T-helper 9 cell (primary cell): ENCODE results near the gene PITPNC1.
"Not testable (repeated sequence)": the region's sequence is repeated elsewhere in the genome, so short reads cannot be mapped to it uniquely, and the experiment has no call there.

Experiments used
- DNase-seq: peaks from one replicate; pipeline ENCODE4 v3.0.0-alpha.2; 2020

Gene PITPNC1

DNA sequence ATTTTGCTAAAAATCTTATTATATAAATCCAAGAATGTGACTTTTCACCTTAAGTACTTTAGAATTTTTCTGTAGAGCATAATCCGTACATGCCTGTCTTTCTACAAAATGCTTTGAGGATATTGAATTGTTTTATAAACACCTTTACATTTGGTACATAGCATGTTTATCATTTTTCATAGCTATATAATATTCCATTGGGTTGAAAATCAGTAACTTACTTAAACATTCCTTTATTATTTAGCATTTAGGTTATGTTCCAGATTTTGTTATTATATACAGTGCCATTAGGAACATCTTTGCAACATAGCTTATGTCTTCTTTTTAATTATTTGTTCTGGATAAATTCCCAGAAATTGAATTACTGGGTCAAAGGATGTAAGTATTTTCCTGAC, 323.6 kb downstream of the PITPNC1 start:
- DNase-seq, result no peak

DNA sequence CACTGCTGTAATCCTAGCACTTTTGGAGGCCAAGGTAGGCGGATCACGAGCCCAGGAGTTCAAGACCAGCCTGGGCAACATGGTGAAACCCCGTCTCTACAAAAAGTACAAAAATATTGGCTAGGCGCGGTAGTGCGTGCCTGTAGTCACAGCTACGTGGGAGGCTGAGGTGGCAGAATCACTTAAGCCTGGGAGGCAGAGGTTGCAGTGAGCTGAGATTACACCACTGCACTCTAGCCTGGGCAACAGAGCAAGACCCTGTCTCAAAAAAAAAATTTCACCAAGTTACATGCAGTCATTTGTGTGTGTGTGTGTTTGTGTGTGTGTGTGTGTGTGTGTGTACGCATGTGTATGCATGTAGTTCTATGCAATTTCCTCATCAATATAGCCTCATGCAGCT, 325.8 kb downstream of the PITPNC1 start:
- not testable (repeated sequence) for DNase-seq

DNA sequence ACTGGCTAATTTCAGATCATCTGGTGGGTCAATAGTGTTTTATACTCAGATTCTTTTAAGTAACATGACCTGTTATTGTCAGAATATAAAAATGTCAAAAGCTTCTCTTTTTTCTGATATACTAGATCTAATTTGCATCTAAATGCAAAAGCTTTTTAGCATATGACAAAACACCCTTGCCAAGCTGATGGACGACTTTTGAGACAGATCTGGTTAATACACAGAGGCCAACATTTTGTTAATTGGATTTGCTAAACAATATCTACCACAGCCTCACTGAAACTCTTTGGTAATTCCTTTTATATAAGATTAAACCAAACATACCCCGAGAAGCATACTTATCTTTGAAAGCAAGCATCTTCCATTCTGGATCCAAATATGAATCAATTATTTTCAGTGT, 330.4 kb downstream of the PITPNC1 start:
- no peak for DNase-seq

DNA sequence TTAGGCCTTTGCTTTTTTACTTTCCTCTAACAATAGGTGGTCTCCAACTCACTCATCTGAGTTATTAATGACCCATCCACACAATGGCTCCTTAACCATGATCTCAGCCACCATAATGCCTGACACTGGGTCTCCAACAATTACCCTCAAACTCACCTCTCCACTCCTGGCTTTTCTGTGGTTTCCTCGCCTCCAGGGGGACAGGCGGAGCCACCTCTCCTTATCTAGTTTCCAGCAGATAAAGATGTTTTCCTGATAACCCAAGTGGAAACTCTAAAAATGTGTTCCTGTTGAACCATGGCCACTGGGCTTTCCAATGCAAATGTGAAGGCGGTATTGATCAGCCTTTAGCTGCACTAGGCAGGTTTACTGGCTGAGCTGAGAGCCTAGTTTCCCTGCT, 331.3 kb downstream of the PITPNC1 start:
- no peak for DNase-seq

DNA sequence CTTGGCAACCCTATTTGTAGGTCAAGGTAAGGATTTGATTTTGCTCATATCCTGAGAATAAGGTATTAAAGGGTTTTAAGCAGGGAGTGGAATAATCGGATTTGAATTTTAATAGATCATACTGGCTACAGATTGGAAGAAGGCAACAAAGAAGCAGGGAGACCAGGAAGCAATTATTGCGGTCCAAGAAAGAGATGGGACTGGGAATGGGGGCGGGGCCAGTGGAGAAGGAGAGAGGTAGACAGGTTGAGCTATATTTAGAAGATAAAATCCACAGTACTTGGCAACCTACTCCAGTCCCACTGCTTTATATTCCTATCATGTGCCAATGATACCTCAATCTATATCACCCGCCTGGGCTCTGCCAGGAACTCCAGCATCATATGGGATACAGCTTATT, 334.8 kb downstream of the PITPNC1 start:
- no peak for DNase-seq

DNA sequence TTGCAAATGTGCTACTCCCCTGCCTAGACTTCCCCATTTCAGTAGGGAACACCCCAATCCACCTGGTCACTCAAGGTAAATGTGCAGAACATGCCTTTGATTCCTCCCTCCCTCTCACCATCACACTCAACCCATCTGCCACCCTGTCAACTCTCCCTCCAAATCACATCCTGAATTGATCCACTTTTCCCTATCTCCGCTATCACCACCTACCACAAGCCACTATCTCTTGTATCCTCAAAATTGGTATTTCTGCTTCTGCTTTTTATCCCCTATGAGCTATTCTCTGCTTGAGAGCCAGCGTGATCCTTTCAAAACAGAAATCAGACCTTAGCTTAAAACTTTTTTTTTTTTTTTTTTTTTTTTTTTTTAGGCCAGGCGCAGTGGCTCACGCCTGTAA, 335.3 kb downstream of the PITPNC1 start:
- DNase-seq, result no peak

DNA sequence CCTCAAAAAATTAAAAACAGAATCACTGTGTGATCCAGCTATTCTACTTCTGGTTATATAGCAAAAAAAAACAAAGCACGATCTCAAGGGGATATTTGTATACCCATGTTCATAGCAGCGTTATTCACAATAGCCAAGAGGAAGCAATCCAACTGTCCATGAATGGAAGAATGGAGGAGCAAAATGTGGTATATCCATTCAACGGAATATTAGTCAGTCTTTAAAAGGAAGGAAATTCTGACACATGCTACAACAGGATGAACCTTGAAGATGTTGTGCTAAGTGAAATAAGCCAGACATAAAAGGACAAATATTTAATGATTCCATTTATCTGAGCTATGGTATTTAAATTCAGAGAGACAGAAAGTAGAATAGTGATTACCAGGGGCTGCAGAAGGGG, 336.1 kb downstream of the PITPNC1 start:
- no peak for DNase-seq

DNA sequence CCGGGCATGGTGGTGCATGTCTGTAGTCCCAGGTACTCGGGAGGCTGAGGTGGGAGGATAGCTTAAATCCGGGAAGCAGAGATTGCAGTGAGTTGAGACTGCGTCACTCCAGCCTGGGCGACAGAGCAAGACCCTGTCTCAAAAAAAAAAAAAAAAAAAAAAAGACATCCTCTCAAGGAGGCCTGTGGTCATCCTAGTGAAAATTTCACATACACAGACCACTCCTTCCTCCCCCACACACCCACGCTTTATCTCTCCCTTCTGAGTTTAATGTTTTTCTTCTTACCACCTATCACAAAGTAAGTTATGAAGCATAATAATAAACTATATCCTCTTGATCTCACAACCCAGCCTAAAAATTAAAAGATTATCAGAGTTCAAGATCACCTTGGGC, 339.3 kb downstream of the PITPNC1 start:
- no peak for DNase-seq

DNA sequence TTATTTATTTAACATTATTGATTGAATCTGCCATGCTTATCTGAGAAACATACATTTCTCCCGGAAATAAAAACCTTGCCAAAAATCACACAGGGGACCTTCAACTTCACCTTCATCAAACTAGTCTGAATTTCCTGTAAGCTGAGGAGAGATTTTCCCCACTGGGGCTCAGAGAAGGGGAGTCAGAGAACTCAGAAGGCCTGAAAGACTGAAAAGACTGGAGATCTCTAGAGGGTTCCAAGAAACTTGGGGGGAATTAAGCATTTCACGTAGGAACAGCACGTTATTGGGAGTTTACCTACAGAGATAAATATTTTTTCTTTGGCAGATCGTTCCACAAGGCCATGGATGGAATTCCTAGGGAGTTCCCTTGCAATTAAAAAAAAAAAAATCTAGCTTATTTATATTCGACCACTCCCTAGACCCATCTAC, 340.1 kb downstream of the PITPNC1 start:
- DNase-seq, result no peak

DNA sequence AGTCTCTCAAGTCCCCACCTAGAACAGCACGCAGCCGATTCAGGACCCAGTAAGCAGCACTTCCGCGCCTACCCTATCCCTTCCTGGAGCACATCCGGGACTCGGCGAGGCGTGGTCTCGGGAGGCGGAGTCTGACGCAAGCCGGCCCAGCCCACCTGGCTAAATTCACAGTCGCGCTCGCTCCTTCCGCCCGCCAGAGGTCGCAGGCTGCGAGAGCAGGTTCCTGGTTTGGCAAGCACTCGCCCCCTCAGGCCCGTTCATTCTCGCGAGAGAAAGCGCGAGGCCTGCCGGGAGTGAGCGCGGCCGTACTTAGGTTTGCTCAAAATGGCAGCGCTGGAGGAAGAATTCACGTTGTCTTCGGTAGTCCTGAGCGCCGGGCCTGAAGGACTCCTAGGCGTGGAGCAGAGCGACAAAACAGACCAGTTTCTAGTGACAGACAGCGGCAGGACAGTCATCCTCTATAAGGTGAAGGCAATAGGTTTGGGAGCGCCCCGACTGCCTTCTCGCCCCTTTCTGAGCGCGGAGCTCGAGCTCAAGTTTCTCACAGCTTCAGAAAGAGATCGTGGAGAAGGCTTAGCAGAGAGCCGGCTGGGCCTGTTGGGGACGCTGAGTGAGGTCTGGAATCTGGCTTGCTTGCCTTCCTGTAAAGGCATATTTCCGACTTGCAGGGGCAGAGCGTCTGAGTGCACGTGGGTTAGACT, 340.7 kb downstream of the PITPNC1 start, which contains the start of gene NOL11:
Gene NOL11 (plus strand): TSS at position 313 of the 701 bp plus-strand sequence. CDS start 12 bp downstream, at position 325.
- peak; percentile 99 for DNase-seq

DNA sequence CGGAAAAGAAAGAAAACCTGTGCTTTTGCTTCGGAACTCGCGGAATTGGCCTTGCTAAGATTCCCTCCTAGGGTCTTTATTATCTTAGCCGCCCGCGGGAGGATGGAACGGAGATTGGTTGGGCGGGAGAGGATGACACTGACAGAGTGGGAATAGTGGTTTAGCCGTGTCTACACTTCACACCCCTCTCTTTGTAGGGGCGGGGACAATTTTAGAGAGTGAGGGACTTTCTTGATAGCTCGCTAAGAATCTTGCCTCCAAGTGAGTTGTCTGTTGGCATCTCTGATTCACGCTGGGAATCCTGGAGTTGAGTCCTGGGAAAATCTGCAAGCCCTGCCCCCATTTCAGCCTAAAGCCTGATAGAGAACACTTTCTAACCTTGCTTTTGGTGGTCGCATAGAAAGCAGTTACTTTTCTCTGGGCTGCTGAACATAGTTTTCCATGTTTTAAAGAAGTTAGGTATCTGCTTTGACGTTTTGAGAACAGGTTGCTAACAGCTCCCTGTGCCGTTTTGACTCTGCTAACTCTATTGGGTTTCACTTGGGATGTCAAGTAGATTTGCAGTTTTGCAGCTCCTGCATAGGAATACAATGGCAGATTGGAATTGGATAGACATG, 341.4 kb downstream of the PITPNC1 start:
- DNase-seq, result peak; percentile 13

DNA sequence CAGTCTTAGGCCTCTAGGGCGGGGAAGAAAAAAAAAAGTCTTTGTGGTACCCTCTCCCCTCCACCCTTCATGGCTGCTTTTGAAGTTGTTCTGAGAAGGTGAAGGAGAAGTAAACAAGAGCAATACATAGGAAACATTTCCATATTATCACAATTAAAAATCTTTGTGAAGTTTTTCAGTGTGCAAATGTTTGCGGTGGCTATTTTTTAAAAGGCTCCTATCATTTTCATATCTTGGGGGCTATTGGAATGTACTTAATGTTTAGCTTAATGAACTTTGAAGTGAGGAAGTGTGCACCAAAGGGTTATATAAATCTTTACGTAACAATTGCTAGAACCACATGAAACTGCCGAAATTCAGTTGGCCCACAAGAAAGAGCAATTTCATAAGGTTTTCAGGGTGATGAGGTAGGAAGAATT, 348.3 kb downstream of the PITPNC1 start:
- no peak for DNase-seq

DNA sequence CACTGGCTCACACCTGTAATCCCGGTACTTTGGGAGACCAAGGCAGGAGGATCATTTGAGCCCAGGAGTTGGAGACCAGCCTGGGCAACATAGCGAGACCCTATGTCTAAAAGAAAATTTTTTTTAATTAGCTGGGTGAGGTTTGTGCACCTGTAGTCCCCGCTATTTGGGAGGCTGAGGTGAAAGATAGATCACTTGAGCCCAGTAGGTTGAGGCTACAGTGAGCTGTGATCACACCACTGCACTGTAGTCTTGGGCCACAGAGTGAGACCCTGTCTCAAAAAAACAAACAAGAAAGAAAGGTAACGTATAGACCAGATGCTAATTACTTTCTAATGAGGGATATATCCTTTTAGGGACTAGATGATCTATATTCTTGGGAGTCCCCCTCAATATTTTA, 348.7 kb downstream of the PITPNC1 start:
- DNase-seq, result no peak

DNA sequence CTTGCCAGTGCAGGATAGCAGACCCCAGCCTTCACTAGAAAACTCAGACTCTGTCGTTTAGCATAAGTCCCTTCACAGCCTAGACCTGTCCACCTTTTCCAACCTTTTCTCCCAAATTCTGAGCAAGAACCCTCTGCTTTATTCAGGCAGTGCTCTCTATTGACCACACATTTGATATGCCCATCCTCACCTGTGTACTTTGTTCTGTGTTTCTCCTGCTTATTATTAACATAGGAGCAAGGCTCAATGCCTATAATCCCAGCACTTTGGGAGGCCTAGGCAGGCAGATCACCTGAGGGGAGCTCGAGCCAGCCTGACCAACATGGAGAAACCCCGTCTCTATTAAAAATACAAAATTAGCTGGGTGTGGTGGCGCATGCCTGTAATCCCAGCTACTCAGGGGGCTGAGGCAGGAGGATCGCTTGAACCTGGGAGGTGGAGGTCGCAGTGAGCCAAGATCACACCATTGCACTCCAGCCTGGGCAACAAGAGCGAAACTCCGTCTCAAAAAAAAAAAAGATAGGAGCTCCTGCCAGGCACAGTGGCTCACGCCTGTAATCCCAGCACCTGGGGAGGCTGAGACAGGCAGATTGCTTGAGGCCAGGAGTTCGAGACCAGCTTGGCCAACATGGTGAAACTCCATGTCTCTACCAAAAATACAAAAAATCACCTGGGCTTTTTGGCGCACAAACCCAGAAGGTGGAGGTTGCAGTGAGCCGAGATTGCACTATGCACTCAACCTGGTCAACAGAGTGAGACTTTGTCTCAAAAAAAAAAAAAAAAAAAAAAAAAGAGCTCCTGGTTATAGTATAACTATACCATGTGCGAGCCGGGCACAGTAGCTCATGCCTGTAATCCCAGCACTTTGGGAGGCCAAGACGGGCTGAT, 350.3 kb downstream of the PITPNC1 start:
- DNase-seq, result not testable (repeated sequence)

DNA sequence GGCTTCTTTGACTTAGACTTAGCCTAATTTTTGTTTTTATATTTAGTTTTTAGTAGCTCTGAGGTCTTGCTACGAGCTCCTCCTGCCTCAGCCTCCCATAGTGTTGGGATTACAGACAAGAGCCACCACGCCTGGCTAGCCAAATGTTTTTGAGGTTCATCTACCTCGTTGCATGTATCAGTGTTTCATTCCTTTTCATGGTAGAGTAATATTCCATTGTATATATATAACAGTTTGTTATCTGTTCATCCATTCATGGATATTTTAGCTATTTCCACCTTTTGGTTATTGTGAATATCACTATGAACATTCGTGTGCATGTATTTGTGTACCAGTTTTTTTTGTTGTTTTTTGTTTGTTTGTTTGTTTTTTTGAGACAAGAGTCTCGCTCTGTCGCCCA, 352.8 kb downstream of the PITPNC1 start:
- DNase-seq, result no peak

DNA sequence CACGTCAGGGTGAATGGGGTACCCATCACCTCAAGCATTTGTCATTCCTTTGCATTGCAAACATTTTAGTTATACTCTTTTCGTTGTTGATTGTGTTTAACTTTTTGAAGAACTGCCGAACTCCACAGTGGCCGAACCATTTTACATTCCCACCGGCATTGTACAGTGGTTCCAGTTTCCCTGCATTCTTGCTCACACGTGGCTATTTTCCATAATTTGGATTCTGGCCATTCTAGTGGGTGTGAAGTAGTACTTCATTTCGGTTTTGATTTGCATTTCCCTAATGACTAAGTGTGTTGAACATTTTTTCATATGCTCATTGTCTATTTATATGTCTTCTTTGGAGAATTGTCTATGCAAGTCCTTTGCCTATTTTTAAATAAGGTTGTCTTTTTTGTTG, 353.6 kb downstream of the PITPNC1 start:
- DNase-seq, result no peak

DNA sequence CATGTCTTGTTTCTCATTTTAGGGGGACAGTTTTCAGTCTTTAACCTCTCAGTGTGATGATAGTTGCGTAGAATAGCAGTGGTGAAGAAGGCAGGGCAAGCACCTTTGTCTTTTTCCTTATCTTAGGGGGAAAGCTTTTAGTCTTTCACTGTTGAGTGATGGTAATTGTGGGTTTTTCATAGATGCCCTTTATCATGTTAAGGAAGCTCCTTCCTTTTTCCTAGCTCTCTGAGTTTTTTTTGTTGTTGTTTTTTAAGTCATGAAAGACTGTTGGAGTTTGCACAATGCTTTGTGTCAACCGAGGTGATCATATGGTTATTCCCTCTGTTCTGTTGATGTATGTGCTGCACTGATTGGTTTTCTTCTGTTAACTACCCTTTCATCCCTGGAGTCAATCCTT, 356.4 kb downstream of the PITPNC1 start:
- DNase-seq, result no peak

DNA sequence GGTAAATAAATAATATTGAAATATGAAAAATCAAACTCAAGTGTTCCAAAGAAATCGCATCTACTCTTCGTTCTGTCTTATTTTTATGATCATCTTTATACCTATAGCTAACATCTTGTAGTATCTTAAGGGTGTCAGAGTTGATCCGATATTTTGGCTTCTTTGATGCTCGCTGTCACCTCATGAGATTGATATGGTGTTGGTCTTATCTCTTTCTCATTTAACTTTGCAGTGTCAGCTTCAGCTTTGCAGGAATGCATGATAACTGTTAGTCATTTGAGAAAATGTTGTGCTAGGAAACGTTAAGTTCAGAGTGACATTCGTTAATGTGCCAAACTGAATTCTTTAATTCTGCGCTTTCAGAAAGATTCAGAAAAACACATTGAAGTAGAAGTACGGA, 360.1 kb downstream of the PITPNC1 start:
- DNase-seq, result no peak

DNA sequence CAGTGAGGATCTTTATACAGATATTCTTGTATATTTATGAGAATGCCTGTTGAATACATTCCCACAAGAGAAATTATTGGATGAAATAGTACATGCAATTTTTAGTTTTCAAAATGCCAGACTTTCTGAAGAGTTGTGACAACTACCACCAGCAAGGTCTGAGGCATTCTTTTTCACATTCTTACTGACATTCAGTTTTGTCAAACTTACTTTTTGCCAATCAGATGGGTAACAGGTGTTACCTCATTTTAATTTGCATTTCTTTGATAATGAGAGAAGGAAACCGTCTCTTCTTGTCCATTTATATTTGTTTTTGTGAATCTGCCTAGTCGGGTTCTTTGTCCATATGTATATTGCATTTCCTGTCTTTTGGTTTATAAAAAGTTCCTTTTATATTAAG, 364.9 kb downstream of the PITPNC1 start:
- DNase-seq, result no peak
